SHP77 (cell line): ENCODE measurements around the gene SUCNR1.
"Not testable (repeated sequence)": the region's sequence is repeated elsewhere in the genome, so short reads cannot be mapped to it uniquely, and the experiment has no call there.

Source experiments
- DNase-seq, 2 experiments: peaks; one replicate each; lab custom pipeline; 2025; lab: John Stamatoyannopoulos, UW

SUCNR1 gene, protein sequence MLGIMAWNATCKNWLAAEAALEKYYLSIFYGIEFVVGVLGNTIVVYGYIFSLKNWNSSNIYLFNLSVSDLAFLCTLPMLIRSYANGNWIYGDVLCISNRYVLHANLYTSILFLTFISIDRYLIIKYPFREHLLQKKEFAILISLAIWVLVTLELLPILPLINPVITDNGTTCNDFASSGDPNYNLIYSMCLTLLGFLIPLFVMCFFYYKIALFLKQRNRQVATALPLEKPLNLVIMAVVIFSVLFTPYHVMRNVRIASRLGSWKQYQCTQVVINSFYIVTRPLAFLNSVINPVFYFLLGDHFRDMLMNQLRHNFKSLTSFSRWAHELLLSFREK

DNA sequence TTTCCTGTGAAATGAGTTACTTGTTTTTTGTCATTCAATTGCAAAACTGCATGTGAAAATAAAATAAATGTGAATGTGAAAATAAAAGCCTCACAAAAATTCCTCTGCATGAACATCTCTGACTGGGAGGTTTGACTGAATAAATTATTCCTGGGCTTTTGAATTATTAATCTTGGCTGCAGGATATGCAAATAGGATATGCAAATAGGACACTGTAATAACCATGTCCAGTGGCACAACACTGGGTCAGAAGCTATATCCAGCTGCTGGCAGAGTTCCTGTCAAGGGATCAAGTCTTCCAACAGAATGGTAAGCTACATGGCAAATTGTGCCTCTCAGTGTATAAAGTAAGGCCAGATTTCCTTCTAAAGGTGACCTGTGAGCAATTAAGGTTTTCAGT is at the start of gene SUCNR1:
TSS of gene SUCNR1 (plus strand) at position 246 of the 400 bp plus-strand sequence. CDS start 6,250 bp downstream, outside the sequence.
- DNase-seq = no peak

DNA sequence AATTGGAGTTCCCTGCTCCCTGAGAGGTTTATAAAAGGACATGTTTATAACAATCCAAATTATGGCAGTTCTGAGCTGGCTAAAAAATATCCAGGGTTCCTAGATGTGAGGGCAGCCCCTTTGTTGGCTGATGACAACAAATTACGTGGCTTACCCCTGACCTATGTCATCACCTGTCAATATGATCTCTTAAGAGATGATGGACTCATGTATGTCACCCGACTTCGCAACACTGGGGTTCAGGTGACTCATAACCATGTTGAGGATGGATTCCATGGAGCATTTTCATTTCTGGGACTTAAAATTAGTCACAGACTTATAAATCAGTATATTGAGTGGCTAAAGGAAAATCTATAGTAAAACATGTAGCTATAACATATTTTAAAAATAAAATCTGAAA is 45.6 kb upstream of the SUCNR1 start:
- no peak for DNase-seq

DNA sequence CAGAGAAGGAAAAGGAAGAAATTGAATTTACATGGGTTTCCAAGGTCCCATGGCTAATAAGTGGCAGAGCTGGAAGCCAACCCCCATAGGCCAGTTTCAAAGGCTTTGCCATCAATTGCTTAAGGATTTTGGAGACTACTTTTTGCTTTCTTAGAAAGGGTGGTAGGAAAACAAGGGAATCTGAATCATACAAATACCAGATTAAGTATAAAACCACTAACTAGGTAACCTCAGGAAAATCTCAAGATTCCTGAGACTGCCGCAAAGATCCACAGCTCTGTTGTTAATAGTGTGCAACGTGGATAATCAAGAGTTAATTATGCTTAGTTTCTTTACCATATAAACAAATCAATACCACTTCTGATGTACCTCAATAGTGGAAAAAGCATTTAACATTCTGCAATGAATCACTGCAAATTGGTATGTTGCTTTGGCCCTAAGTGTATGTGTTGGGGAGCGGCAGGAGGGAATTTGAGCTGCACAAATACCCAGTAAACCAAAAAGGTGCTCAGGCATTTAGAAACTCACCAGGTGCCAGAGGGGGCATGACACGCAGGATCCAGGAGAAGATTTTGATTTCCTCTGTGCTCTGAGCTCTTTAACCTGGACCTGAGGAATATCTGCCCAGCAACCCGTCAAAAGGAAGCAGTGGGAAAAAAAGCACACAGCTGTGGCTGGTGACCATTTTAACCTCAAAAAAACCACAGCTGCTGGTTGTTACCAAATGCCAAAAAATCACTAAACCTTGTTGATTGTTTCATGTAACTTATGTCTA is 37.5 kb upstream of the SUCNR1 start:
- DNase-seq = no peak

DNA sequence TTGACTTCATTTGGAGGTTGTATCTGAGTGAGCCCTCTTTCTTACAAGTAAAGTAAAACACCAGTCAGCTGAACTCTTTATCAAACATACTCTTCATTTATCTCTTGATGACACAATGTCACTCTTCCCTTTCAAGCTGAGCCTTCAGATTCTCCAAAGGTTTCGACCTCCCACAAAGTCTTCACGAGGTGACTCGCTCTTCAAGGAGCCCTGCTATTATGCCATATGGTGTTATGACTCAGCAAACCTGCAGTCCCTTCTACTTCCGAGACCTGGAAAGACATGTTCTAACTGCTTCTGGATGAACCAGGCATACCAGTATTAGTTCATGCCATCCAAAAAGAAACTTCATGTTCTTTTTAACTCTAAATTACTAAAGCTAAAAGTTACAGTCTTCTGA is 36.4 kb upstream of the SUCNR1 start:
- DNase-seq = no peak

DNA sequence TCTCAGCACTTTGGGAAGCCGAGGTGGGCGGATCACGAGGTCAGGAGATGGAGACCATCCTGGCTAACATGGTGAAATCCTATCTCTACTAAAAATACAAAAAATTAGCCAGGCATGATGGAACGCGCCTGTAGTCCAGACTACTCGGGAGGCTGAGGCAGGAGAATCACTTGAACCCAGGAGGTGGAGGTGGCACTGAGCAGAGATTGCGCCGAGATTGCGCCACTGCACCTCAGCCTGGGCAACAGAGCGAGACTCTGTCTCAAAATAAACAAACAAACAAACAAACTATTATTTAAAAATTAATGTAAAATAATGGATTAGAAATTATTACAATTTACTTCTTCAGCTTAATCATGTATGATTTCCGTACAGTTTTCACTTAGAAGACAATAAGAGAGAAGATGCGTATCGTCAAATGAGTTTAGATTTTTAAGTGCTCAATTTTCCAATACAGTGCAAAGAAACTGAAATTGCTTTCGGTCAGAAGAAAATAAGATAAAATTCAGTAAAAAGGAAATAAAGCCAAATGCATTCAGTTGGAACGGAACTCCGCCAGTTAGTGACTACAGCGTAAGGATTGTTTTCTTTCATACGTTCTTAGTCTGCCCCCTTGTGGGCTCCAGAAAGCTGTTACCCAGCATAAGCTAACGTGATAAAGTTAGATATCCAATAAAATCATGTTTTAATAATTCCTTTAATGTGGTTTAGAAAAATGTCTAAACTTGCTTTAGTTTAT is 34.7 kb upstream of the SUCNR1 start:
- peak; percentile 61 to 77 for DNase-seq

DNA sequence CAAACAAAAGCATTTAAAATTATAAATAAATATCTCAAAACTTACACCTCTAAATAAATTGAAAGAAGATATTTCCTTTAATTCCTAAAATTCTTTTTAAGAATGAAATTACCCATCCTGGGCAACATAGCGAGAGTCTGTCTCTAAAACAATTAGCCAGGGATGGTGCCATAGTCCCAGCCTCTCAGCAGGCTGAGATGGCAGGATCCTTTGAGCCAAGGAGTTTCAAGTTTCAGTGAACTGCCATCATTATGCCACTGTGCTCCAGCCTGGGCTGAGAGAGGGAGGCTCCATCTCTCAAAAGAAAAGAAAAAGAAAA is 34.2 kb upstream of the SUCNR1 start:
- no peak for DNase-seq

DNA sequence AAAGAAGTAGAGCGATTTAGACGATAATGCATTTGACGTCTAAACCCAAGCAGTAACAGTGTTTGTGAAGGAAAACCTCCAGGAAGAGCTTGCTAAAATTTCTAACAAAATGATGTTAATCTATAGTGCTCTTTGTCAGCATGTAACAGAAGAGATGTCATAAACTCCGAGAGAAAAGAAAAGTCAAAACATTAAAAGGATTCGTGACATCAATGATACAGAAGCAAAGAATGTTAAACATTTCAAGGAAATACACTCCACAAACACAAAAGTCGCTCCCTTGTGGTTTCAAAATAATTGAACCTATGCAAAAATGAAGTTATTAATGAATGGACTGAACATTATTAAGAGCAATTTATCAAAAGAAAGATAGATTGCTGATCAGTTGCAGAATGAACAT is 31.6 kb upstream of the SUCNR1 start:
- DNase-seq = no peak

DNA sequence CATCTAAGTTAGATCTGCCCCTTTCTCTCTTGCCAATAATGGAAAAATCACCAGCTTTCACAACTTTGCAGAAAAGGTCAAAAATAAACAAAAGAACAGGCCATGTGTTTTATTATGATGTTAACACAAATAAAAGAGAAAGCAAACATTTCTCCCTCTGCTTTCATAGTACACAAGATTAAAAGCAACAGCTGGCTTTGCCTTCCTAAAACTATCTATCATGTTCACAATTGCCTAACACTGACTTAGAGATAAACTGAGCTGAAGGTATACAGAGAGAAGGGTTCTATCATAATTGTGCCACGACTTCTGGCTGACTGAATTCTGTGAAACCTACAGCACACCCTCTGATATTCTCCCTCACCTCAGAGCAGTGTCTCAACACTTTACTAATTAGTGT is 30.2 kb upstream of the SUCNR1 start:
- DNase-seq = peak; percentile 24 to 34

DNA sequence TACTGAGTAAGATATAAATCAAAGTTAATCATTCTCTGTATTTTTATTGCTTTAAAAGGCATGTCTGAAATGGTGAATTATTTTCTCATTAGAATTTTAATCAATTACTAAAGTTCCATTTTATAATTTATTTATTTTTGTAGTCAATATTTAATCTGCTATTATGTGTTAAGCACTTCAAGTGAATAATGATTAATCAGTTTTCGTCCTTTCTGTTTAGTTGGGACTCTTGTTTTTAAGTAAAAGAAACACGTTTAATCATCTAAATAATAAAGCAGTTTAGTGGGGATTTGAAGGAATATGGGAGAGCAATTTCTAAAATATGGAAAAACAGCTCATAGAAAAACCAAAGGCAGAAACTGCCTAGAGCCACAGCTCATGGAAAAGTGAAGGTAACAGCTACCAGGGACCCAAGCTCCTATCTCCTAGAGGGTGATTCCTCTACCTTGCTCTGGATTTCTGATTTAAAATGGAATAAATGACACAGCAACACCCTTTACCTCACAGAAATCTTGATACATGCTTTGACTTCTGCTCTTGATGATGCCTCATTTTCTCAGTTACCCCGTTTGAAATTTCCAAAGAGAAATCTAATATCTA is 28.0 kb upstream of the SUCNR1 start:
- no peak for DNase-seq

DNA sequence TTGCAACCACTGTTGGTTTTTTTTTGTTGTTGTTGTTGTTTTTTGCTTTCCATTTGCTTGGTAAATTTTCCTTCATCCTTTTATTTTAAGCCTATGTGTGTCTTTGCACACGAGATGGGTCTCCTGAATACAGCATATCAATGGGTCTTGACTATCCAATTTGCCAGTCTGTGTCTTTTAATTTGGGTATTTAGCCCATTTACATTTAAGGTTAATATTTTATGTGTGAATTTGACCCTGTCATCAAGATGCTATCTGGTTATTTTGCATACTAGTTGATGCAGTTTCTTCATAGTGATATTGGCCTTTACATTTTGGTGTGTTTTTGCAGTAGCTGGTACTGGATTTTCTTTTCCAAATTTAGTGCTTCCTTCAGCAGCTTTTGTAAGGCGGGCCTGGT is 23.4 kb upstream of the SUCNR1 start:
- DNase-seq = not testable (repeated sequence)

DNA sequence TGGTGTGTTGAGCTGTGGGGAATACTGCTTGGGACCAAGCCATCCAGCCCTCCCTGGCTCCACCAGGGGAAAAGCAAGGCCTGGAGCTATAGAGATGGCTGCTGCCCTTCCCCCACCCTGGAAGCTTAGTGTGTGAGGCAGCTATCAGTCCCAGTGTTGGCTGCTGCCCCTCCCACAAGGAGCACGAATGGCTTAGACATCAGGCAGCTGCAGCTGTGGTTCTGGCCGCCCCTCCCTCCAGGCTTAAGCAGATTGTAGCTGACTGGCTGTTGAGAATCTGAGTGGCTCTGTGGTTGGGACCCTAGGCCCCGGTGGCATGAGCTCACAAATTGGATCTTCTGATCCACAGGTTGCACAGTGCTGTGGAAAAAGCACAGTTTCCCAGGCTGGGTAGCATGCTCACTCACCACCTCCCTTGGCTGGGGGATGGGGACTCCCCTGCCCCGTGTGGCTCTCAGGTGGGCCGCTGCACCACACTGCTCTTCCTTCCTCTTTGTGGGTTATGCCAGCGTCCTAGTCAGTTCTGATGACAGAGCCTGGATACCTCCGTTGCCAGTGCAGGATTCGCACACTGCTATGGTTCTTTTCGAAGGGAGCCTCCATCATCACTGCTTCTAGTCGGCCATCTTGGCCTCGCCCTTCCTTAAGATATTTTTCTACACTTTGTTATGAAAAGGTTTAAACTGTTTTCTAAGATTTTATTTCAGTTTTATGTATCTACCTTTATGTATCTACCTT is 21.2 kb upstream of the SUCNR1 start:
- no peak for DNase-seq

DNA sequence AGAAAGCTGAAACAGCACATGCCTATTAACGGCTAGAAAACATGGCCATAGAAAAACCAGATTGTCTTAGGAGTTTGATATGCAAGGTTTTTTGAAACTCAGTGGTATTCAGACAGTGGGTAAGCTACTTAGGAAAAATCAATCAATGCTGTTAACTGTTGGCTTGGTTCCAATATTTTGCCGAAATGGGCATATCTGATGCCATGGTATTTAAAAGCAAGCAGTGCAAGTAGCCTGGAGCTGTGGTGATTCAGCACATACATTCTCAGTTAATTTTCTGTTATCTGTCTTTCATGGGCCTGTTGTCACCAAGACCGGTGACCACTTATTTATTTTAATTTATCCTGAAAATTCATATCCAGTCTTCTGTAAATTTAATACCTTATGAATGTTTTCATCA is 17.3 kb upstream of the SUCNR1 start:
- DNase-seq = no peak

DNA sequence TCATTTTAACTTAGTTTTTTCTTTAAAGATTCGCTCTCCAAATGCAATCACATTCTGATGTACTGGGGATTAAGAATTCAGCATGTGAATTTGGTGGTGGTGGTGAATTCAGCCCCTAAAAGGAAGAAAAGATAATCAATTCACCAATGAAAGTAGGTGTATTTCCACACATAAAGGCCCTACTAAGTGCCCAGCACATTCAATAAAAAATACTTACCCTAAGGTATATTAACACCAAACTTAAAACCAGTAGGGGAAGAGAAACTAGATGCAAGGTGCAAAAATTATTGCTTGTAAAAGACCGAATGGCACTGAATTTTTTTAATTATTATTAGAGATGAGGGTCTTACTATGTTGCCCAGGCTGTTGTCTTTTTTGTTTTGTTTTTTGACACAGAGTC is 16.8 kb upstream of the SUCNR1 start:
- DNase-seq = no peak

DNA sequence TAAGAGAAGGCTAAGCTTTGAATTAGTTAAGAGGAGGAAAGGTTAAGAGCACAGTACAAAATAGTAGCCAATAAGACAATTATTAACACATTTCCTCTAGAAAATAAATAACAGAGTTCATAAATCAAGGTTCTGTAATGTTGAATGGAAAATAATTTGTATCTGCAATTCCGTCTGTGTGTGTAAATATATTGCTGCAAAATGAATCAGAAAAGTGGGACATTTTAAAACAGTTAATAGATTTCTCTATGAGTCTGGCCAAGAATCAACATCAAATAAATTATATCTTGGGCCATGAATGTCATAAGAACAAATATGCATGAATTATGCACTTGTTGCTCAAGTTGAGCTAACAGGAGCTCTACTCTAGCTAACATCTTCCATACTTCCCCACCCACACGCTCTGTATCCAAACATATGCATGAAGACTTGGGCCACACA is 14.2 kb upstream of the SUCNR1 start:
- DNase-seq = no peak

DNA sequence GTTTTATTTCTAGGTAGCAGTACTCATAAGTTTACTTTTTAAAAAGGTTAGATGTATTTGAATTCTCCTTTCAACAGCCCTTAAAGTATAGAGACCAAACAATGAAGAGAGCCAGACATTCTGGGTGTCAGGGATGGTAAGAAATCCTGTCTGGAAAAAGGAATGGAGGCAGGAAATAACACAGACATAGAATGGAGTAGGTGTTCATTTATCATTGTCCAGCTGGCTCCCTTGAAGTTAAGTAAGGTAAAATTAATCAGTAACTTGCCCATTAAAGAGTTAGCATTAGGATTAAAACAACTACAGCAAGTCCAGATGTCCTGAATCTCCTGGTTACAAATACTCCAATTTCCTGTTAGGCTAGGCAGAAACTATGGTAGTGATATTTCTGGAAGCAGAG is 13.5 kb upstream of the SUCNR1 start:
- no peak for DNase-seq

DNA sequence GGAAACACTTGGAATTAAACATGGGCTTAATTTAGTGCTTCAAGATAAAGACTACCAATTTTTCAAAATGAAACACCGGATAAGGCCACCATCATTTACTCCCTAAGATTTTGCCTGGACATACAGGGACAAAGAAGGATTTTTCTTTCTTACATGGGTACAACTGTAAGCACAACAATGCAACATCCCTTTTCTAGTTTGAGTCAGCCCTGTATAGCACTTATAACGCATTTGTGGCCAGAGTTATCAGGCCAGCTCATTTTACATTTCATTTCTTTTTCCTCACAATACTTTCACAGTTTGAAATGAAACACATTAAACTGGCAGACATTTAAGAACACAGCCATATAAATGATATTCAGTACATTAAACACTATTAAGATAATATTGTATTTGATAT is 9.8 kb upstream of the SUCNR1 start:
- DNase-seq = no peak

DNA sequence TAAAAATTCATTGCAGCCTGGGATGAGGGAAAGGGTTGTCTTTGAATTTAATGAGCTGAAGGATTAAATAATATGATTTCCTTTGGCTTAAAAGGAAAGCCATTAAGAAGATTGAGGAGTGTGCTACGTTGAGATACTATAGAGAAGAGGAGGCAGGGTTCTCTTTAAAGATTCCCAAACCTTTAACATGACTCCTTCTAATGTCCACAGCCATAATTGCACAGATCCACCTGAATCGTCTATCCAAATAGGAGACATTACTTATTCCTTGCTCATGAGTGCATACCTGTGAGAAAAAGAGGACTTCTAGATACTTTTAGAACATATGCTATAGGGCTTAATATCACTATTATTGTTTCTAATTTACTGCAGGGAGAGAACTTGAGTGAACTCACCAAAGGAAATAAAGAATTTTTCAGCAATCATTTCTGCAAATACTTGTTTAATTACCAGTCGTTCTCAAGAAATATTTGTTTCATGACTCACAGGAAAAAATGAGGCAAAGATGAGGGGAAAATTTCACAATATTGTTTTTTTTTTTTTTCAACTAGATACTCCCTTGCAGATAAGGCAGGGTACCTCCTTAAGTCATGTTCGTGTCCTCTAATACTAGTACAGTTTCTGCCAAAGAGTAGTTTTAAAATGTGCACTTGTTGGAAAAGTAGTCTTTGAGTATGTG is 8.9 kb upstream of the SUCNR1 start:
- no peak for DNase-seq

DNA sequence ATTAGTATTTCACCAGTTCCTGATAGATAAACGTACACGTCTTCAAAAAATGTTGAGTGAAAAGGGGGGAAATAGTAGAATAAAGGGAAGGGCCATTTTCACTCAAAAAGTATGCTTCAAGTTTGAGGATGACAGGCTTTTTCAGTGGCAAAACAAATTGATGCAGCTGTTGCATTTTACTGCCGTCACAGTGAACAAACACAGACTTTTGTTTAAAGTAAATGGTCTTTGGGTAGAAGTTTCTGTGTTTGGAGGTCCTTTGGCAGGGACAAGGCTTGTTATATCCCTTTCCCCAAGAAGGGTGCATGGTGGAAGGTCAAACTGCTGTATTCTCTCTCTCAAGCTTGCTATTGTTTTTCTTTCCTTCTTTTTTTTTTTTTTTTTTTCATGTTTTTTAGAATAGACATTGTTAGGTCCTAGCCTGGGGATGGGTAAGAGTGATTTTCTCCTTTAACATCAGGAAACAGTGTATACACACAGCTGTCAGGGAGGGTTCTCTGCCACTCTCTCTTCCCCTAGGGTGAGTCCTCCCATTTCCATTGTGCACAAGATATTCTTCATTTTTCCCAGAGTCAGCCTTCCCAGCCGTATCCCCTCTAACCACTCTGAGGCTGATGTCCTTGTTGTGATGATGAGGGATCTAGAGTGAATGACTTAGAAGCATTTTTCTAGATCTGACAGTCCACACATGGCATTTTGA is 6.6 kb upstream of the SUCNR1 start:
- DNase-seq = no peak

DNA sequence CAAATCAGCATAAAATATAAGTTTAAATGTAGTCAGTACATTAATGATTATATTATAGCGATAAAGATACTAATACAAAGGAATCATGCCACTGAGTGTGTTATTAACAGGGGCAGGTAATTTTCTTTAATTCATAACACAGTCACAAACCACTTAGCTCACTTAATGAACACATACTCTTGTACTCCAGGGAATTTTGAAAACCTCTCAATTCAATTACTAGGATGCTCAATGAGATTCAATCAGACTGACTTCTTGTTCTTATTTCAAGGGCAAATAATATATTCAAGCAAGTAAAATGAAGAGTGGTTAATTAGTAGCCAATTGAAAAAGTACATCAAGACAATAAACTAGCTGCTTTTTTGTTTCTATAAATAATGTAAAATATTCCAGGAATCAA is 5.8 kb upstream of the SUCNR1 start:
- no peak for DNase-seq

DNA sequence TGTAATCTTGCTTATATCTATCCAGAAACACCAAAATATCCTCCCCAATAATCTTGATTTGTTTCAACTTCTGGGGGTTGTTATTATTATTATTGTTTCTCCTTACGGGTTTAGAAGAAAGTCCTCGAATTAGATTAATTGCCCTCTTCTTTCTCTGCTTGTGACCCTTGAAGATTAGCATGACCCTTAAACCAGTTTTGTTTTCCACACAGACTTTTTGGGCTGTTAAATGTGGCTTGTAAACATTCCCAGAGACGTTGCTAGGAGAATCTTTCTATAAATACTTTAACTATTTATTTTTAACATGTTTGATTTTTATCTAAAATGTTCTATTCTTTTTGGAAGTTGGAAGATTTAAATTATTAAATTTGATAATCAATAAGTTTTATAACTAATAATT is 4.3 kb upstream of the SUCNR1 start:
- no peak for DNase-seq
